ENCODE data around the gene CGREF1.

DNA sequence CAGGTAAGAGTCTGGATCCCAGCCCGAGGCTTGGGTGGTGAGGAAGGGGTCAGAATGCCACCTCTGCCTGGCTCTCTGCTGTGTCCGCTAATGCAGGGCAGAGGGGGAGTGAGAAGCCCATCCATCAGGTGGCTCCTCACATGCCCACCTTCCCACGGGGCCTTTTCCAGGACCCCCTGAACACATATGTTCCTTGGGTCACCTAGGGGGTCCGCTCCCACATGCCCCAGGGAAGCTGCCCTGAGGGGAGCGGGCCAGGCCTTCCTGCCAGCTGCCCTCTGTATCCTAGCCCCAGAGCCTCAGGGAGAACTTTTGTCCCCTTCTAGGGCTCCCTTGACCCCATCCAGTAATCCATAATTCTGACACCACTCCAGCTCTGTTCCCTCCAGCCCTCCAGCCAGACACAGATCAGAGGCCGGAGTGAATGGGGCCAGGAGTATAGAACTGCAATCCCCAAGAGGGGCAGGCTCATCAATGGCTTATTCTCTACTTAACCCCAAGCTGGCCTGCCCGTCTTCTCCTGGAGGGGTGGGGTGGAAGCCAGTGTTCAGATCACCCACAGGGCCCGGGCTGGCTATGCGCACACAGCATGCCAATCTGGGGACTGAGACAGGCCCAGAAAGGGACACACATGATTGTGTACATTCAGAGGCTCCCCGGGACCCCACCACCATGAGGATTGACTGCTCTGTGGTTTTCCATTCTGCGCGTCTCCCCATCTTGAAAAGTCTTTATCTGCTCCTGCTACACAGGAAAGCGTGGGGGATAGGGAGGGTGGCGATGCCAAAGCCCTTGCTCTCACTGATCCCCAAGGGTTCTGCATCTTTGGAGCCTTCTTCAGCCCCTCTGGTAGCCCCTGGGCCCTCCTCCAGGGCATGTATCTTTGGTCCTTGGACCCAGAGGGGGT, 39.4 kb downstream of the CGREF1 start:
- TF ChIP-seq, protein P1, sequence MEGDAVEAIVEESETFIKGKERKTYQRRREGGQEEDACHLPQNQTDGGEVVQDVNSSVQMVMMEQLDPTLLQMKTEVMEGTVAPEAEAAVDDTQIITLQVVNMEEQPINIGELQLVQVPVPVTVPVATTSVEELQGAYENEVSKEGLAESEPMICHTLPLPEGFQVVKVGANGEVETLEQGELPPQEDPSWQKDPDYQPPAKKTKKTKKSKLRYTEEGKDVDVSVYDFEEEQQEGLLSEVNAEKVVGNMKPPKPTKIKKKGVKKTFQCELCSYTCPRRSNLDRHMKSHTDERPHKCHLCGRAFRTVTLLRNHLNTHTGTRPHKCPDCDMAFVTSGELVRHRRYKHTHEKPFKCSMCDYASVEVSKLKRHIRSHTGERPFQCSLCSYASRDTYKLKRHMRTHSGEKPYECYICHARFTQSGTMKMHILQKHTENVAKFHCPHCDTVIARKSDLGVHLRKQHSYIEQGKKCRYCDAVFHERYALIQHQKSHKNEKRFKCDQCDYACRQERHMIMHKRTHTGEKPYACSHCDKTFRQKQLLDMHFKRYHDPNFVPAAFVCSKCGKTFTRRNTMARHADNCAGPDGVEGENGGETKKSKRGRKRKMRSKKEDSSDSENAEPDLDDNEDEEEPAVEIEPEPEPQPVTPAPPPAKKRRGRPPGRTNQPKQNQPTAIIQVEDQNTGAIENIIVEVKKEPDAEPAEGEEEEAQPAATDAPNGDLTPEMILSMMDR (IDR thresholded peaks at IDR 0.05), result no peak
- no peak for TF ChIP-seq EP300 (IDR thresholded peaks at IDR 0.05)
- TF ChIP-seq POLR2AphosphoS5 (IDR thresholded peaks at IDR 0.05), result no peak
- no peak for TF ChIP-seq POLR2A (IDR thresholded peaks at IDR 0.05; ENCODE audit: low read depth)
